Smooth muscle cell (in vitro differentiated cells): ENCODE measurements around the gene SPO11. TPM values are rescaled to one million over a fixed set of nuclear protein-coding genes. Genes with fewer than 3 reads are reported as not detected.
A peak's percentile ranks its signal among the peaks of the same experiment; 100 is the strongest.
"Not testable (repeated sequence)": the region's sequence is repeated elsewhere in the genome, so short reads cannot be mapped to it uniquely, and the experiment has no call there.

Experiments
- DNase-seq: peaks from one replicate; lab custom pipeline; 2025; ENCODE audit not compliant: unreplicated experiment; lab: John Stamatoyannopoulos, UW
- H2AFZ ChIP-seq: fragments of 200-600 bp; sonication (generic); 2 replicates; pipeline ENCODE4 v1.6.0; 2016; ENCODE audit warnings: antibody characterized with exemption, low read depth, mild to moderate bottlenecking
- H3F3A ChIP-seq: fragments of 200-600 bp; sonication (generic); 2 replicates; pipeline ENCODE4 v1.6.0; 2017; ENCODE audit warnings: antibody characterized with exemption, low read depth
- H3K27ac ChIP-seq: fragments of 200-600 bp; sonication (generic); 2 replicates; pipeline ENCODE4 v1.5.1; 2016; ENCODE audit warnings: low read depth, mild to moderate bottlenecking
- H3K27me3 ChIP-seq: fragments of 200-600 bp; sonication (generic); 2 replicates; pipeline ENCODE4 v1.6.1; 2016; ENCODE audit warnings: low read depth, mild to moderate bottlenecking
- H3K36me3 ChIP-seq: fragments of 200-600 bp; sonication (generic); 2 replicates; pipeline ENCODE4 v1.5.1; 2016; ENCODE audit warnings: low read depth
- H3K4me1 ChIP-seq: fragments of 200-600 bp; sonication (generic); 2 replicates; pipeline ENCODE4 v1.5.1; 2016; ENCODE audit warnings: low read depth
- H3K4me2 ChIP-seq: fragments of 200-600 bp; sonication (generic); 2 replicates; pipeline ENCODE4 v1.6.0; 2016; ENCODE audit warnings: mild to moderate bottlenecking
- H3K4me3 ChIP-seq: fragments of 200-600 bp; sonication (generic); 2 replicates; pipeline ENCODE4 v1.5.1; 2016; ENCODE audit warnings: mild to moderate bottlenecking
- H3K79me2 ChIP-seq: fragments of 200-600 bp; sonication (generic); 2 replicates; pipeline ENCODE4 v1.6.0; 2016; ENCODE audit warnings: low read depth, mild to moderate bottlenecking
- H3K9ac ChIP-seq: fragments of 200-600 bp; sonication (generic); 2 replicates; pipeline ENCODE4 v1.6.0; 2016; ENCODE audit warnings: low read depth
- H3K9me3 ChIP-seq: fragments of 200-600 bp; sonication (generic); replicated peaks from 2 replicates; pipeline ENCODE4 v1.5.1; 2016; ENCODE audit warnings: low read depth
- H4K20me1 ChIP-seq: fragments of 200-600 bp; sonication (generic); 2 replicates; pipeline ENCODE4 v1.6.0; 2016; ENCODE audit warnings: low read depth
- WGBS: methylation state at CpG from one replicate; pipeline ENCODE4 v1.1.7; 2016; ENCODE audit warnings: low lambda C conversion rate; 5-methylcytosine and 5-hydroxymethylcytosine counted together
- polyA plus RNA-seq: library from polyadenylated mRNA; unstranded; fragments of >200 nt; fragmentation: Nextera tagmentation; extraction: Ambion mirVana; gene quantifications from 2 replicates; pipeline ENCODE4 v1.2.1, GENCODE V29; 2016
- total RNA-seq: library from RNA; depleted of rRNA; stranded (reverse); fragments of >200 nt; gene quantifications from 2 replicates; pipeline ENCODE4 v1.2.3, GENCODE V29; 2014
- TF ChIP-seq, protein P1 (sequence below): fragments of 200-600 bp; sonication (generic); IDR thresholded peaks from 2 replicates; pipeline ENCODE4 v1.5.1; 2017; ENCODE audit warnings: borderline replicate concordance, mild to moderate bottlenecking, antibody characterized with exemption; ENCODE audit not compliant: insufficient read depth, poor library complexity, severe bottlenecking

The SPO11 gene
- total and polyA plus RNA-seq, 2 experiments from 2014 or later: not detected

DNA sequence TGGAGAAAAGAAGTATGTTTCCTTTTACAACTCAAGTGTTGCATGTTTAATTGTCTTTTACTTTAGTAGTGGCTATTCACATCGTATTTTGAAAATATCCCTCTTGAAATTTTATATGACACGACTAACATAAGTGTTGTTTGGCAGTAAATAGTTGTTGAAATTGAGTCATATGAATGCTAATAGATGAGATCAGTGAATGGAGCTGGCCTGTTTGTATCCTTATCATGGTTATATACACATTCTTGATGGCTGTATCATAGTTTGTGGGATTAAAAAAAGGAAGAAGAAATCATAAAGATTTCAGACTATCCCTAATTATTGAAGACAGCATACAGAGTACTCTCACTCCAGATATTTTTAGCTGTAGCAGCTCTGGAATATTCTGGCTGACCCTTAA lies 13.2 kb downstream of the SPO11 start:
- Histone ChIP-seq H4K20me1 (no peaks in the 10 kb centered on the region), H3K4me2 (peak overlapping the region; percentile 30), H2AFZ (no peak overlapping the region), H3F3A (no peaks in the 10 kb centered on the region), H3K27ac (peak overlapping the region; percentile 25), H3K9ac (no peak overlapping the region), H3K36me3 (no peaks in the 10 kb centered on the region), H3K4me1 (no peaks in the 10 kb centered on the region), H3K4me3 (no peak overlapping the region), H3K79me2 (no peaks in the 10 kb centered on the region), H3K9me3 (no peaks in the 10 kb centered on the region), H3K27me3 (no peaks in the 10 kb centered on the region)
- no peak for DNase-seq
- TF ChIP-seq, protein P1, sequence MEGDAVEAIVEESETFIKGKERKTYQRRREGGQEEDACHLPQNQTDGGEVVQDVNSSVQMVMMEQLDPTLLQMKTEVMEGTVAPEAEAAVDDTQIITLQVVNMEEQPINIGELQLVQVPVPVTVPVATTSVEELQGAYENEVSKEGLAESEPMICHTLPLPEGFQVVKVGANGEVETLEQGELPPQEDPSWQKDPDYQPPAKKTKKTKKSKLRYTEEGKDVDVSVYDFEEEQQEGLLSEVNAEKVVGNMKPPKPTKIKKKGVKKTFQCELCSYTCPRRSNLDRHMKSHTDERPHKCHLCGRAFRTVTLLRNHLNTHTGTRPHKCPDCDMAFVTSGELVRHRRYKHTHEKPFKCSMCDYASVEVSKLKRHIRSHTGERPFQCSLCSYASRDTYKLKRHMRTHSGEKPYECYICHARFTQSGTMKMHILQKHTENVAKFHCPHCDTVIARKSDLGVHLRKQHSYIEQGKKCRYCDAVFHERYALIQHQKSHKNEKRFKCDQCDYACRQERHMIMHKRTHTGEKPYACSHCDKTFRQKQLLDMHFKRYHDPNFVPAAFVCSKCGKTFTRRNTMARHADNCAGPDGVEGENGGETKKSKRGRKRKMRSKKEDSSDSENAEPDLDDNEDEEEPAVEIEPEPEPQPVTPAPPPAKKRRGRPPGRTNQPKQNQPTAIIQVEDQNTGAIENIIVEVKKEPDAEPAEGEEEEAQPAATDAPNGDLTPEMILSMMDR: no peak
- WGBS: 32% methylated on average over 2 of the region's 2 CpGs

DNA sequence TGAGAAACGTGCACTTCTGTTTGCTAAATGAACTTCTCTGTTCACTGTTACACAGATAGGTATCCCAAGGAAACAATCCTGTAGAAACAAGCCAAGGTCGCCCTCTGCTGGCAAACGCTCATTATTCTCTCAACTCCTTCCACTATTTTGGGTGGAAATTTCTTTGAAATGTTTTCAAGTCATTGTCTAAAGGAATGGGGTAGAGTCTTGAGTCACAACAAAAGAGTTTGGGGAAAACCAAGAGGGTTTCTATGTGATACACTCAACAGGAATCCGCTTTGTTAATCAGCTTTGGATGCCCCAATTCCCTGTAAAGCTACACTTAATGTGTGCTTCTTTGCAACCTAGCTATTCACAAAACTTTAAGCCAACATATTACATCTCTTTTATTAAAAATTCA lies 16.9 kb downstream of the SPO11 start:
- peaks cover 3% of the 10 kb centered on the region for H3K79me2 ChIP-seq
- 4% methylated on average over 4 of the region's 4 CpGs for WGBS
- H3K36me3 ChIP-seq: no peaks in the 10 kb centered on the region
- no peaks in the 10 kb centered on the region for H4K20me1 ChIP-seq
- H3K9me3 ChIP-seq: no peaks in the 10 kb centered on the region
- TF ChIP-seq, protein P1: peak; percentile 87
- H3K27me3 ChIP-seq: no peaks in the 10 kb centered on the region
- peaks cover 5% of the 10 kb centered on the region for H3F3A ChIP-seq
- no peak overlapping the region for H3K9ac ChIP-seq
- H3K27ac ChIP-seq: no peak overlapping the region
- H3K4me3 ChIP-seq: no peak overlapping the region
- H3K4me1 ChIP-seq: no peaks in the 10 kb centered on the region
- H2AFZ ChIP-seq: no peak overlapping the region
- peak; percentile 16 for DNase-seq
- no peak overlapping the region for H3K4me2 ChIP-seq

DNA sequence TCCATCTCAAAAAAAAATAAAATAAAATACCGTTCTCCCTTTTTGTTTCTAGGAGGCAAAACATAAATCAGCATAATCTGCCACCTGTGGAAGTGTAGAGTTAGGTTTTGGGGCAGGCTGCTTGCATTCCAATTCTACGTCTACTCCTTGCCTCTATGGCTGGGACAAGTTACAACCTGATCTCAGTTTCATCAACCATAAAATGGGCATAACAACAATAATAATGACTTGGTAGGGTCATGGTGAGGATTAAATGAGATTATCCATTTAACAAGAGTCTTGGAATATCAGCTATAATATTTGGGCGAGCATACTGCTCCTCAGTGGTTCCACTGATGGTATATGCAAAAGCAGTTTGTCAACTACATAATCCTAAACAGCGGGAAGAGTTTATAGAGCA lies 17.8 kb downstream of the SPO11 start:
- DNase-seq: no peak
- 89% methylated on average over 4 of the region's 4 CpGs for WGBS

DNA sequence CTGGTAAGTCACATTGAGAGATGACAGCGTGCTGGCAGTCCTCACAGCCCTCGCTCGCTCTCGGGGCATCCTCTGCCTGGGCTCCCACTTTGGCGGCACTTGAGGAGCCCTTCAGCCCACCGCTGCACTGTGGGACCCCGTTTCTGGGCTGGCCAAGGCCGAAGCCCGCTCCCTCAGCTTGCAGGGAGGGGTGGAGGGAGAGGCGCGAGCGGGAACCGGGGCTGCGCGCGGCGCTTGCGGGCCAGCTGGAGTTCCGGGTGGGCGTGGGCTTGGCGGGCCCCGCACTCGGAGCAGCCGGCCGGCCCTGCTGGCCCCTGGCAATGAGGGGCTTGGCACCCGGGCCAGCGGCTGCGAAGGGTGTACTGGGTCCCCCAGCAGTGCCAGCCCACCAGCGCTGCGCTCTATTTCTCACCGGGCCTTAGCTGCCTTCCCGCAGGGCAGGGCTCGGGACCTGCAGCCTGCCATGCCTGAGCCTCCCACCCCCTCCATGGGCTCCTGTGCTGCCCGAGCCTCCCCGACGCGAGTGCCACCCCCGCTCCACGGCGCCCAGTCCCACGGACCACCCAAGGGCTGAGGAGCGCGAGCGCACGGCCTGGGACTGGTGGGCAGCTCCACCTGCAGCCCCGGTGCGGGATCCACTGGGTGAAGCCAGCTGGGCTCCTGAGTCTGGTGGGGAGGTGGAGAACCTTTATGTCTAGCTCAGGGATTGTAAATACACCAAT lies 18.8 kb downstream of the SPO11 start:
- H3K9me3 ChIP-seq, H3K9ac ChIP-seq, H3K27me3 ChIP-seq, H3K27ac ChIP-seq, H3K36me3 ChIP-seq, H3K4me2 ChIP-seq, H3F3A ChIP-seq, H3K4me1 ChIP-seq, H3K4me3 ChIP-seq, H2AFZ ChIP-seq, DNase-seq: not testable (repeated sequence)
- Histone ChIP-seq H4K20me1 (peaks cover 16% of the 10 kb centered on the region), H3K79me2 (peaks cover 22% of the 10 kb centered on the region)
- WGBS: 96% methylated on average over 20 of the region's 47 CpGs

More for the DNA sequence above, 17.8 kb downstream of the SPO11 start:
- H3K9ac ChIP-seq: no peak overlapping the region
- H3K36me3 ChIP-seq: no peaks in the 10 kb centered on the region
- peaks cover 5% of the 10 kb centered on the region for H3F3A ChIP-seq
- peaks cover 6% of the 10 kb centered on the region for H4K20me1 ChIP-seq
- no peak overlapping the region for H3K4me3 ChIP-seq
- H3K27ac ChIP-seq: no peak overlapping the region
- peaks cover 6% of the 10 kb centered on the region for H3K4me1 ChIP-seq
- no peaks in the 10 kb centered on the region for H3K27me3 ChIP-seq
- H3K79me2 ChIP-seq: peaks cover 13% of the 10 kb centered on the region
- TF ChIP-seq, protein P1: no peak
- no peak overlapping the region for H3K4me2 ChIP-seq
- no peaks in the 10 kb centered on the region for H3K9me3 ChIP-seq
- no peak overlapping the region for H2AFZ ChIP-seq

DNA sequence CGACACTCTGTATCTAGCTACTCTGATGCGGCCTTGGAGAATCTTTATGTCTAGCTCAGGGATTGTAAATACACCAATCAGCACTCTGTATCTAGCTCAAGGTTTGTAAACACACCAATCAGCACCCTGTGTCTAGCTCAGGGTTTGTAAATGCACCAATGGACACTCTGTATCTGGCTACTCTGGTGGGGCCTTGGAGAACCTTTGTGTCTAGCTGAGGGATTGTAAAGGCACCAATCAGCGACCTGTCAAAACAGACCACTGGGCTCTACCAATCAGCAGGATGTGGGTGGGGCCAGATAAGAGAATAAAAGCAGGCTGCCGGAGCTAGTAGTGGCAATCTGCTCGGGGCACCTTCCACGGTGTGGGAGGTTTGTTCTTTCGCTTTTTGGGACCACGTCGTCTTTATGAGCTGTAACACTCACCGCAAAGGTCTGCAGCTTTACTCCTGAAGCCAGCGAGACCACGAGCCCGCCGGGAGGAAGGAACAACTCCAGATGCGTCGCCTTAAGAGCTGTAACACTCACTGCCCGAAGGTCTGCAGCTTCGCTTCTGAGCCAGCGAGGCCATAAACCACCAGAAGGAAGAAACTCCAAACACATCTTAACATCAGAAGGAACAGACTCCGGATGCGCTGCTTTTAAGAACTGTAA lies 19.4 kb downstream of the SPO11 start:
- peaks cover 27% of the 10 kb centered on the region for H3K79me2 ChIP-seq
- H3K9ac ChIP-seq, H3K36me3 ChIP-seq, H3K27me3 ChIP-seq, DNase-seq, H3K9me3 ChIP-seq, H3K4me3 ChIP-seq, H3K27ac ChIP-seq, H3F3A ChIP-seq, H3K4me1 ChIP-seq, H3K4me2 ChIP-seq: not testable (repeated sequence)
- 93% methylated on average over 20 of the region's 21 CpGs for WGBS
- peaks cover 22% of the 10 kb centered on the region for H4K20me1 ChIP-seq
- H2AFZ ChIP-seq: peak overlapping the region; percentile 5
